Nephron (organoid): ENCODE results near the gene MIS18BP1.
"Not testable (repeated sequence)": the region's sequence is repeated elsewhere in the genome, so short reads cannot be mapped to it uniquely, and the experiment has no call there.

Experiments used
- H3K27ac Mint-ChIP-seq, 3 experiments: 2 replicates each; pipeline ENCODE4 v1.8.0; 2020; ENCODE audit warnings: mixed read lengths in 3 of 3, mild to moderate bottlenecking in 2 of 3, moderate library complexity in 1 of 3
- H3K27me3 Mint-ChIP-seq: 2 replicates; pipeline ENCODE4 v1.8.0; 2021; ENCODE audit warnings: low read depth, mild to moderate bottlenecking, moderate library complexity, mixed read lengths
- H3K36me3 Mint-ChIP-seq: 2 replicates; pipeline ENCODE4 v1.8.0; 2020; ENCODE audit warnings: low read depth, mixed read lengths
- H3K4me1 Mint-ChIP-seq: 2 replicates; pipeline ENCODE4 v1.8.0; 2020; ENCODE audit warnings: mixed read lengths
- H3K4me3 Mint-ChIP-seq, 3 experiments: 2 replicates each; pipeline ENCODE4 v1.8.0; 2020; ENCODE audit warnings: mild to moderate bottlenecking in 3 of 3, mixed read lengths in 3 of 3, moderate library complexity in 2 of 3
- H3K9me3 Mint-ChIP-seq: 2 replicates; pipeline ENCODE4 v1.8.0; 2020; ENCODE audit warnings: mixed read lengths
- CTCF ChIP-seq, 3 experiments: fragments of 200-600 bp; sonication (generic); IDR thresholded peaks; one replicate each; pipeline ENCODE4 v1.5.0; 2021; ENCODE audit warnings: antibody characterized with exemption in 3 of 3; ENCODE audit not compliant: unreplicated experiment in 3 of 3

Gene MIS18BP1

GRCh38 chr14:45253070-45253753 is at the start of gene MIS18BP1:
Gene MIS18BP1 (minus strand): TSS chr14:45253202. CDS start chr14:45247286, 5,916 bp downstream.
- H3K4me3 Mint-ChIP-seq = peak within 1 kb of the TSS; percentile 92 to 97 (median 96)
- peaks cover 19% of the 10 kb centered on the region for H3K4me1 Mint-ChIP-seq
- H3K27me3 Mint-ChIP-seq = peaks cover 9% of the 10 kb centered on the region
- peaks cover 25% of the 10 kb centered on the region for H3K9me3 Mint-ChIP-seq
- H3K36me3 Mint-ChIP-seq = peaks cover 8% of the 10 kb centered on the region
- peak; percentile 83 to 92 (median 90) for TF ChIP-seq CTCF (IDR thresholded peaks at IDR 0.05; ENCODE audit: unreplicated experiment in 3 of 3)
- peak within 1 kb of the TSS; percentile 98 to 100 (median 99) for H3K27ac Mint-ChIP-seq

- no peak overlapping the region for H3K4me3 Mint-ChIP-seq
- H3K4me1 Mint-ChIP-seq = no peaks in the 10 kb centered on the region
- no peaks in the 10 kb centered on the region for H3K27me3 Mint-ChIP-seq
- H3K36me3 Mint-ChIP-seq = no peaks in the 10 kb centered on the region
- no peak for TF ChIP-seq CTCF (IDR thresholded peaks at IDR 0.05; ENCODE audit: unreplicated experiment in 3 of 3)
- no peak overlapping the region for H3K27ac Mint-ChIP-seq
- H3K9me3 Mint-ChIP-seq = no peaks in the 10 kb centered on the region
Observed at GRCh38 chr14:45298423-45299117, 45.6 kb upstream of the MIS18BP1 start.

GRCh38 chr14:45294796-45295195 is 41.8 kb upstream of the MIS18BP1 start:
- H3K4me3 Mint-ChIP-seq, H3K27me3 Mint-ChIP-seq, H3K27ac Mint-ChIP-seq, H3K9me3 Mint-ChIP-seq, H3K36me3 Mint-ChIP-seq, H3K4me1 Mint-ChIP-seq: not testable (repeated sequence)

GRCh38 chr14:45290547-45290946 is 37.5 kb upstream of the MIS18BP1 start:
- no peaks in the 10 kb centered on the region for H3K27me3 Mint-ChIP-seq
- no peak overlapping the region for H3K4me3 Mint-ChIP-seq
- H3K36me3 Mint-ChIP-seq = no peaks in the 10 kb centered on the region
- H3K27ac Mint-ChIP-seq = no peak overlapping the region
- no peaks in the 10 kb centered on the region for H3K9me3 Mint-ChIP-seq
- no peaks in the 10 kb centered on the region for H3K4me1 Mint-ChIP-seq
- TF ChIP-seq CTCF (IDR thresholded peaks at IDR 0.05; ENCODE audit: unreplicated experiment in 3 of 3) = no peak

GRCh38 chr14:45287610-45288009 is 34.6 kb upstream of the MIS18BP1 start:
- Mint-ChIP-seq H3K4me3 (no peak overlapping the region), H3K27ac (no peak overlapping the region), H3K4me1 (no peaks in the 10 kb centered on the region), H3K36me3 (no peaks in the 10 kb centered on the region), H3K9me3 (peaks cover 7% of the 10 kb centered on the region), H3K27me3 (no peaks in the 10 kb centered on the region)
- peak in 1 of 3 experiments; percentile 13 for TF ChIP-seq CTCF (IDR thresholded peaks at IDR 0.05; ENCODE audit: unreplicated experiment in 3 of 3)

- no peak overlapping the region for H3K27ac Mint-ChIP-seq
- no peaks in the 10 kb centered on the region for H3K27me3 Mint-ChIP-seq
- H3K9me3 Mint-ChIP-seq = peaks cover 21% of the 10 kb centered on the region
- TF ChIP-seq CTCF (IDR thresholded peaks at IDR 0.05; ENCODE audit: unreplicated experiment in 3 of 3) = no peak
- no peak overlapping the region for H3K4me3 Mint-ChIP-seq
- no peaks in the 10 kb centered on the region for H3K4me1 Mint-ChIP-seq
- H3K36me3 Mint-ChIP-seq = no peaks in the 10 kb centered on the region
Observed at GRCh38 chr14:45284802-45285201, 31.8 kb upstream of the MIS18BP1 start.

- H3K9me3 Mint-ChIP-seq = peaks cover 24% of the 10 kb centered on the region
- not testable (repeated sequence) for H3K4me1 Mint-ChIP-seq, H3K27ac Mint-ChIP-seq, H3K4me3 Mint-ChIP-seq, H3K36me3 Mint-ChIP-seq, H3K27me3 Mint-ChIP-seq
Observed at GRCh38 chr14:45281731-45282400, 28.9 kb upstream of the MIS18BP1 start.
